Heart left ventricle (tissue), 16 donors: Measurements from ENCODE around the gene AGPAT3. TPM values are rescaled to one million over a fixed set of nuclear protein-coding genes. Genes with fewer than 3 reads are reported as not detected.

Source experiments
- ATAC-seq, 4 donors: fragments of 200-7000 bp; cut with Tn5 transposase; one replicate each; pipeline ENCODE4 v1.9.1; 2020 to 2022; ENCODE audit warnings: moderate library complexity in 4 of 4, mild to moderate bottlenecking in 3 of 4, moderate number of reproducible peaks in 1 of 4
- DNase-seq, 5 donors: peaks; one replicate each; pipeline ENCODE4 v3.0.0-alpha.2; 2020
- H3K27ac ChIP-seq, 12 donors: fragments of 200-600 bp; sonication (generic) in 4 of 12; one replicate each; pipeline versions ENCODE4 v1.5.0 to v1.8.0; 2016 to 2022; ENCODE audit warnings: mild to moderate bottlenecking in 2 of 12
- H3K27me3 ChIP-seq, 9 donors: fragments of 200-600 bp; sonication (generic) in 2 of 9; one replicate each; pipeline versions ENCODE4 v1.5.1 to v1.8.0; 2016 to 2022; ENCODE audit warnings: mild to moderate bottlenecking in 3 of 9
- H3K36me3 ChIP-seq, 9 donors: fragments of 200-600 bp; sonication (generic) in 2 of 9; one replicate each; pipeline versions ENCODE4 v1.5.0 to v1.8.0; 2018 to 2022; ENCODE audit warnings: mild to moderate bottlenecking in 2 of 9
- H3K4me1 ChIP-seq, 12 donors: fragments of 200-600 bp; sonication (generic) in 4 of 12; one replicate each; pipeline versions ENCODE4 v1.5.0 to v1.8.0; 2016 to 2022; ENCODE audit warnings: mild to moderate bottlenecking in 3 of 12
- H3K4me3 ChIP-seq, 12 donors: fragments of 200-600 bp; sonication (generic) in 4 of 12; one replicate each; pipeline versions ENCODE4 v1.5.0 to v1.8.0; 2017 to 2022; ENCODE audit warnings: mild to moderate bottlenecking in 9 of 12, moderate library complexity in 4 of 12
- H3K9me3 ChIP-seq, 12 donors: fragments of 200-600 bp; sonication (generic) in 4 of 12; one replicate each; pipeline versions ENCODE4 v1.5.0 to v1.8.0; 2016 to 2022; ENCODE audit warnings: mild to moderate bottlenecking in 1 of 12
- CTCF ChIP-seq, 12 donors: fragments of 200-600 bp; sonication (generic) in 4 of 12; IDR thresholded peaks; one replicate each; pipeline versions ENCODE4 v1.5.0 to v1.8.0; 2018 to 2022; ENCODE audit warnings: antibody characterized with exemption in 12 of 12, mild to moderate bottlenecking in 5 of 12
- POLR2A ChIP-seq, 2 donors: fragments of 450-650 bp; IDR thresholded peaks; one replicate each; pipeline ENCODE4 v1.6.1; 2017; ENCODE audit warnings: antibody characterized with exemption in 2 of 2, mild to moderate bottlenecking in 2 of 2, moderate library complexity in 2 of 2
- WGBS, 4 donors: extraction: QIAGEN DNeasy Blood & Tissue Kit in 2 of 4; methylation state at CpG; one replicate each; pipeline versions ENCODE4 v1.1.5 to v1.1.7; 2013 to 2018; 5-methylcytosine and 5-hydroxymethylcytosine counted together
- intact Hi-C, 10 donors: fragments of 100-400 bp; cut with DNase I; formaldehyde crosslinking; loops; one replicate each; pipeline versions ENCODE4 v1.11.1 to v1.14.2; 2022
- polyA plus RNA-seq, 2 donors: library from polyadenylated mRNA; stranded (reverse); fragments of 200-250 nt; gene quantifications; one replicate each; pipeline ENCODE4 v1.2.3, GENCODE V29; 2013
- total RNA-seq, 9 donors: library from RNA; depleted of rRNA in 2 of 9; stranded (reverse); fragments of >200 nt in 2 of 9; fragmentation: NEBNext Ultra II Directional in 3 of 9; extraction: Animal tissue kit (Norgen Biotek cat#: 25700) in 3 of 9; gene quantifications; one replicate each; pipeline versions ENCODE4 v1.1.0 to v1.2.4, GENCODE V29; 2016 to 2023
- donor health status: ischemic (EF 13 %, LVEDD 7.1; RV severe dilation, severe dysfunction).
- donor health status: healthy with polysubstance abuse.
- donor health status: DM: no; HTN: yes; CAD: no.
- donor health status: DM: no; HTN: no; CAD: no.
- donor health status: ischemic (EF 25% LVEDD 6.9; RV normal size, moderate dysfunction).
- donor health status: ischemic (EF 25% LVEDD 5.7; RV mildly dilated, moderate dysfunction).
- donor health status: healthy.
- donor health status: DM: yes; HTN: yes; CAD: no.
- donor health status: ischemic (EF 35%, LVEDD 5.7; RV mildly dilated, moderate dysfunction).
- donor health status: nonischemic (EF 11% LVEDD 7.7; RV severe dilation, severe dysfunction).
- donor health status: DM: yes; HTN: yes; CAD: no.
- donor health status: PGD.
- donor health status: ischemic (EF 29% LVEDD 5.4; RV normal size, mild dysfunction).
- donor health status: nonischemic (EF 23%, LVEDD 6.1; RV moderate dilation, normal function).

The AGPAT3 gene
- total and polyA plus RNA-seq, 11 donors, result 26.6 to 86.0 (median 64.5) TPM

- H3K27me3 ChIP-seq, result no peaks in the 10 kb centered on the region
- TF ChIP-seq CTCF (IDR thresholded peaks at IDR 0.05) (peak in 1 of 12 donors; percentile 8), POLR2A (IDR thresholded peaks at IDR 0.05) (no peak)
- H3K9me3 ChIP-seq, result peaks cover 0 to 16% (median 3%) of the 10 kb centered on the region in 12 donors
- intact Hi-C loops, result loop anchor here in 1 of 10 donors (5.0 kb wide), 1 partner anchor 44 kb away; the partner anchor contains the start of gene AGPAT3
- no peak overlapping the region for H3K4me3 ChIP-seq
- H3K27ac ChIP-seq, result peak overlapping the region in 6 of 12 donors; percentile 16 to 73 (median 52)
- peaks cover 0 to 20% (median 5%) of the 10 kb centered on the region in 9 donors for H3K36me3 ChIP-seq
- ATAC-seq, result peak; percentile 38 to 83 (median 70)
- peak in 3 of 5 donors; percentile 61 to 67 (median 65) for DNase-seq
- peaks cover 0 to 52% (median 20%) of the 10 kb centered on the region in 12 donors for H3K4me1 ChIP-seq
- 64 to 74% (median 70%) methylated on average over 19 to 21 of the region's 21 CpGs for WGBS, 4 donors
These were observed 46.3 kb downstream of the AGPAT3 start for GRCh38 chr21:43911015-43911934.

GRCh38 chr21:43911935-43912487 is 47.0 kb downstream of the AGPAT3 start:
- peaks cover 0 to 16% (median 3%) of the 10 kb centered on the region in 12 donors for H3K9me3 ChIP-seq
- peak overlapping the region in 6 of 12 donors; percentile 16 to 73 (median 52) for H3K27ac ChIP-seq
- H3K27me3 ChIP-seq, result no peaks in the 10 kb centered on the region
- ATAC-seq, result peak; percentile 6 to 17 (median 8)
- 80 to 88% (median 87%) methylated on average over 12 to 17 of the region's 17 CpGs for WGBS, 4 donors
- H3K36me3 ChIP-seq, result peaks cover 0 to 13% (median 0%) of the 10 kb centered on the region in 9 donors
- DNase-seq, result peak in 1 of 5 donors; percentile 32
- no peak for TF ChIP-seq CTCF (IDR thresholded peaks at IDR 0.05)
- TF ChIP-seq POLR2A (IDR thresholded peaks at IDR 0.05), result no peak
- no peak overlapping the region for H3K4me3 ChIP-seq
- H3K4me1 ChIP-seq, result peaks cover 0 to 59% (median 21%) of the 10 kb centered on the region in 12 donors
- intact Hi-C loops, result loop anchor here in 1 of 10 donors (5.0 kb wide), 1 partner anchor 45 kb away; the partner anchor contains the start of gene AGPAT3

- WGBS, 4 donors, result 90 to 93% (median 91%) methylated on average over 9 of the region's 9 CpGs
- H3K4me3 ChIP-seq, result no peak overlapping the region
- intact Hi-C loops, result loop anchor here in 1 of 10 donors (5.0 kb wide), 1 partner anchor 45 kb away; the partner anchor contains the start of gene AGPAT3
- TF ChIP-seq POLR2A (IDR thresholded peaks at IDR 0.05) (no peak), CTCF (IDR thresholded peaks at IDR 0.05) (no peak)
- H3K27me3 ChIP-seq, result no peaks in the 10 kb centered on the region
- ATAC-seq (no peak), DNase-seq (peak in 1 of 5 donors; percentile 21)
- peaks cover 0 to 16% (median 3%) of the 10 kb centered on the region in 12 donors for H3K9me3 ChIP-seq
- peak overlapping the region in 3 of 12 donors; percentile 16 to 73 (median 26) for H3K27ac ChIP-seq
- peaks cover 0 to 64% (median 25%) of the 10 kb centered on the region in 12 donors for H3K4me1 ChIP-seq
- H3K36me3 ChIP-seq, result peaks cover 0 to 12% (median 0%) of the 10 kb centered on the region in 9 donors
These were observed 47.5 kb downstream of the AGPAT3 start for GRCh38 chr21:43912500-43912899.
